Ureter (tissue), 1 donor: ENCODE results near the gene RND2. TPM values are rescaled to one million over a fixed set of nuclear protein-coding genes. Genes with fewer than 3 reads are reported as not detected.
A peak's percentile ranks its signal among the peaks of the same experiment; 100 is the strongest.

ENCODE experiments used
- DNase-seq: peaks from one replicate; pipeline ENCODE4 v3.0.0-alpha.2; 2020; ENCODE audit warnings: low spot score
- total RNA-seq: library from RNA; stranded (reverse); gene quantifications from one replicate; pipeline ENCODE4 v1.2.4, GENCODE V29; 2023
- donor health status: DM: yes; HTN: yes; CAD: no.

Gene RND2
- total RNA-seq, 1 donor from 2014 or later = 3.0 TPM

GRCh38 chr17:43006639-43007551, 18.1 kb upstream of the RND2 start, which contains the start of gene IFI35:
Gene IFI35, plus strand, starts transcription at chr17:43006784. Its CDS starts 164 bp downstream, at chr17:43006948.
- peak; percentile 90 for DNase-seq

DNA sequence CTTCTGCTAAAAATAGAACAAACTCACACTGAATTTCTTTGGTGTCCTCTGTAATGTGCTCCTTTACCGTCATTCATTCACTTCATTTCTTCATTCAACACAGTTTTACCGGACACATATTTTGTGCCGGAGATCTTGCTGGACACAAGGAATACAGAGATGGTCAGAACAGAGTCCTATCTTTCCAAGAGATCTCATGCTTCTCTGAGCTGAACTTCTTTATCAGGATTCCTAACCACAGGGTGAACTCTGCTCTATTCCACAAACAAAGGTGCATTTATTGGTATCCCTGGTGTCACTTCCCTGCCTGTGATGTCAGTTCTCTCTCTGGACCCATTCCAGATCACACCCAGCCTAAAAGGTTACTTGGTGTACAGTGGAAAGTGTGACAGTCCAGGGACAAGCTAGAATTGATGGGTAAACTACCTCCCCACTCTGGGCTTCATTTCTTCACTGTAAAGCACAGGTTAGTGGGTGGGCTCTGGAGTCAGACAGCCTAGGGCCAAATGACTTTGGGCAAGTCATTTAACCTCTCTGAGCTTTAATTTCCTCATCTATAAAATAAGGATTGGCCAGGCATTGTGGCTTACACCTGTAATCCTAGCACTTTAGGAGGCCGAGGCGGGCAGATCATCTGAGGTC, 14.2 kb upstream of the RND2 start:
- DNase-seq = no peak

DNA sequence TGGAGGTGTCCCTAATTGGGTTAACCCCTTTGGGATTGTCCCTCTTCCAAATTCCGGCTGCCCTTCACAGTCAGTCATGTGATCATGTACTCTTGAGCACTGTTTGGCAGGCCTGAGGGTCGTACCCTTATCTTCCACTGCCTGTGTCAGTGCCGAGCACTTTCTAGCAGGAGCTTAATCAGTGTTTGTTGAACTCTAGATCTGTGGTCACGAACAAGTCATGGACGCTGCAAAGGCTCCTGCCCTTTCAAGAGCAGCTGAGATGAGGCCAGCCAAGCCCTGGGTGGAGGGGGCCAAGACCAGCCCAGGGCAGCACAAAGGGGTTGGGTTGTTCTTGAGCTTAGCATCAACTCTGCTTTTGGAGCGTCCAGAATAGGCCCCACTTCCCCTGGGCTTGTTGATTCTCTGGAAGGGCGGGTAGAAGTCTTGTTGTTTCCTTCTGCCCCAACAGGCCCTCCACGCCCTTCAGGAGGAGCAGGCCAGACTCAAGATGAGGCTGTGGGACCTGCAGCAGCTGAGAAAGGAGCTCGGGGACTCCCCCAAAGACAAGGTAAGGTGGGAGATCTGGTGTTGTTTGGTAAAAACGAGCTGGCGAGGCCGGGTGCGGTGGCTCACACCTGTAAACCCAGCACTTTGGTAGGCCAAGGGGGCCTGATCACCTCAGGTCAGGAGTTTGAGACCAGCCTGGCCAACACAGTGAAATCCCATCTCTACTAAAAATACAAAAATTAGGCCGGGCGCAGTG, 13.1 kb upstream of the RND2 start:
- no peak for DNase-seq

DNA sequence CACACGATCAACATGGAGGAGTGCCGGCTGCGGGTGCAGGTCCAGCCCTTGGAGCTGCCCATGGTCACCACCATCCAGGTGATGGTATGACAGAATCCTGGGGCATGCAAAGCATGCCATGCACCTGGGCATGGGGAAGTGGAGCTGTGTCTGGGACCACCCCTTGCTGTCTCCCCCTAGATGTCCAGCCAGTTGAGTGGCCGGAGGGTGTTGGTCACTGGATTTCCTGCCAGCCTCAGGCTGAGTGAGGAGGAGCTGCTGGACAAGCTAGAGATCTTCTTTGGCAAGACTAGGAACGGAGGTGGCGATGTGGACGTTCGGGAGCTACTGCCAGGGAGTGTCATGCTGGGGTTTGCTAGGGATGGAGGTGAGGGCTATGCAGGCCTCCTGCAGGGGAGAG, 11.7 kb upstream of the RND2 start:
- DNase-seq = no peak

DNA sequence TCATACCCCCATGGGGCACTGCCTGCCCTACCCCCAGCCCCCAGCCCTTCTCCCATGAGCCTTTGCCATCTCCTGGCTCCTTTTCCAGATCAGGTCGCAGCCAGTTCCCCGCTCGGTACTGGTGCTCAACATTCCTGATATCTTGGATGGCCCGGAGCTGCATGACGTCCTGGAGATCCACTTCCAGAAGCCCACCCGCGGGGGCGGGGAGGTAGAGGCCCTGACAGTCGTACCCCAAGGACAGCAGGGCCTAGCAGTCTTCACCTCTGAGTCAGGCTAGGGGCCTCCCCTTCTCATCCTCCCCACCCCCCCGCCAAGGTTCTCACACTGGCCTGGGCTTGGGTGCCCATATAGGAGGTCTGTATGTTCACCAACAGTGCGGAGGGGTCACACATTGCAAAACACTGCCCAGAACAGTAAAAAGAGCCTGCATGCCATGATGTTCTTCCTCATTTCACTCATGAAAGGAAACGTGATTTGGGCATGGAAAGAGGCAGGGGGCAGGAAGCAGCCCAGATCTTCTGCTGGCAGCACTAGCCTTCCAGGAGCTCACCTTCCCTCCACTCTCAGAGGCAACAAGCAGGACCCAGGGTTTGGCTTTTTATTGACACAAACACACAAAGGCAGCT, 10.9 kb upstream of the RND2 start:
- no peak for DNase-seq

DNA sequence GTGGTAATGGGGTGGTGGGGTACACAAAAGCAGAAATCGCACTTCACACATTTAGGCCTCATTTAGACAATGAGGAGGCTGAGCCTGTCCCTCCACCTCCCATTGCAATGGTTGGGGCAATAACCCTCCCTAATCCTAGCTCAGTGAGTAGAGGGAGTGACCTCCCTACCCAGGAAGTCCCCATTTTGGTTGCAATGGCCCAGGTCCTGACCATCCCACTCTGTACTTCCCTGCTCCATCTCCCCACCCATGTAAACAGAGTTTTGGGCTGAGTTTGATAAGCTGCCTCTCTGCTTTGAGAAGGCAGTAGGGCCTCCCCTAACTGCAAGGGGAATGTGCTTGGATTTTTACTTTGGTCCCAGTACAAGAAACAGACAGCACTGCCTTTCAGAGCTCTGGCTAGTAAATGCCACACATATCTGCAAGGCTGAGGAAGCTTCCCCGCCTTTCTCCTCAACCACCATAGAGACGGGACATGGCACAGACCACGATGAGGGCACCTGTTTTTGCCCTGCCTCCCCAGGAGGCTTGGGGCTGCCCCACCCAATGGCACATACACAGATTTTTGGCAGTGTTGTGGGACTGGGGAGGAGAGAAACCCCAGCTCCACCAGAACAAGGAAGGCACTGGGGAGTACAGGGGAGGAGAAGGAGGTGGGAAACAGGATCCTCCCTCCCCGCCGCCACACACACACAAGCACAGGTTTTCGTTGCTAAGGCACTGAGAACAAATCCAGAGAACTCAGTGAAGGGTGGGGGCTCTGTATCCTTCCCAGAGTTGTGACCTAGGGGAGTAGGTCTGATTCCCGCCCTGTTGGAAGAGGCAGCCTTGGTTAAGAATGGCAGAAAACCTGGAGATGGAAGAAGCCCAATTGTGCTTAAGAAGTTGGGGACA, 10.1 kb upstream of the RND2 start:
- DNase-seq = no peak

GRCh38 chr17:43015579-43015978, 9.5 kb upstream of the RND2 start:
- DNase-seq = no peak

DNA sequence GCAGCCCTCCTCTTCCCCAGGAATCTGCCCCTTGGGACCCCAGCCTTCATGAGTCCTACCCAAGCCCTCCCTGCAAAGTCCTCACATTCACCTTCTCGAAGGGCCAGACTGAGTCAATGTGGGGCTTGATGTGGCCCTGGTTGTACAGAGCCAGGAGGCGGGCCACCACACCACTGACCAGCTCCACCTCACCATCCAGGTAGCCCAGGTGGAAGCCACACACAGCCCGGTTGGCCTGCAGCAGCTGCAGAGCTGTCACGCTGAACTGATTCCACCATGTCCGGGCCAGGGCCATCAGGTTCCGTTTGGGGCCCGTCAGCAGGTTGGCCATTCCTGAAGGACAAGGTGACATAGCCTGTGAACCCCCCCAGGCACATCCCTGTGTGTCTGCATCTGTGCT, 8.8 kb upstream of the RND2 start:
- DNase-seq = no peak

DNA sequence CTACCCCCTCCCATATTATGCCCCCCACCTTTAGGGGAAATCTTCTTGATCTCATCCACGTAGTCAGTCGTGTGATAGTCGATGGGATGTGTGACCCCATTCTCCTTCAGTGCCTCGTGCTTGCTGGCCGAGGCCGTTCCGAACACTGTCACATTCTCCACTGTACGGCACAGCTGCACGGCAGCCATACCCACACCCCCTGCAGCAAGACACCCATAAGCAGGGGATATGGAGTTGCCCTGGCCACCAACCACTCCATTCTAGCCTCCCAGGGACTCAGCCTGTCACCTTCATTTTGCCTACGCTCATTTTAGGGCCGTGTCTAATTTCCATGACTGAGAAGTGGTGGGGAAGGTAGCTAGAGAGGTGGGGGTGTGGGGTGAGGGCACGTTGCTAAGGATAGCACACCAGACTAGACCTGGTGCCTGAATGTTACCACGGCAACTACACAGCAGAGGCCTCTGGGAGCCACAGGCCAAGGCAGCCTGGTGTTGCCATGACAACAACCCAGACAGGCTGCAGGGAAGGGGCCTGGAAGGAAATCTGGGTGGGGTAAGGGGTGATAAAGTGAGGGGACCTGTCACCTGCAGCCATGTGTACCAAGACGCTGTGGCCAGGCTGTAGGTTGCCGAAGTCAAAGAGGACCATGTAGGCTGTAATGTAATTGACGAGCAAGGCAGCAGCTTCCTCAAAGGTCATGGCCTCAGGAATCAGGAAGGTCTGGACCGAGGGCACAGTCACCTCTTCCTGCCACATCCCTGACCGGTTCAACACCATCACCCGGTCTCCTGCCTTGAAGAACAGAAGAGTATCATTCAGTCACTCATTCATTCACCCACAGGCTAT, 6.8 kb upstream of the RND2 start:
- DNase-seq = no peak

DNA sequence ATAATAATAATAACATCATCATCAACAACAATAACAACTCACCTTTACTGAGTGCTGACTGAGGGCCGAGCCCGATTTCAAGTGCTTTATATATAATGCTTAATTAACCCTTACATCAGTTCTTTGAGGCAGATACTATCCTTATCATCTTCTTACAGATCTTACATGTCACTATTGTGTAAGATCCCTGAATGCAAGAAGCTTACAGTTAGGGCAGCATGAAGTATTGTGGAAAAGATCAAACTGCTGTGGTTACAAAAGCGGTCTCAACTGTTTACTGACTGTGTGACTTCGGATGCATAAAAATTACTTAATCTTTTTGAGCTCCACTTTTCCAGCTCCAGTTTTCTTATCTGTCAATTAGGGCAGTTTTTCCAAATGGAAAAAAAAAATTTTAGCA, 6.1 kb upstream of the RND2 start:
- DNase-seq = no peak

DNA sequence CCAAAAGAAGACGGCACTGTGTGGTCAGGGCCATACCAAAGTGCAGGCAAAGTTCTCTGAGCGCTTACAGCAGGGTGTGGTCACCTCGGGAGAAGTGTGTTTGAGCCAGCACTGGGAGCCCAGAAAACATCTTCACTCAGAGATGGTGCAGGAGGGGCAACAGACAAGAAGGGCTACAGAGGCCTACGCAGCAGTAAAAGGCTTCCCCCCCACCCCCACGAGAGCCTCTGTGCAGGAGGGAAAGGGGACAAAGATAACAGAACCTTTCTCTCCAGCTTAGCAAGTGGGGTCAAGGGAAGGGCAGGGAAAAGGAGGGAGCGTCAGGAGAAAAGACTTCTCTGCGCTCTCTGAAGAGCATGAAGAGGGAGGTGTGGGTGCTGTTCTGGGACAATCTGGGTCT, 5.6 kb upstream of the RND2 start:
- no peak for DNase-seq

- DNase-seq = no peak
Observed at GRCh38 chr17:43020030-43020621, 4.9 kb upstream of the RND2 start.

- peak; percentile 81 for DNase-seq
Observed at GRCh38 chr17:43020789-43021740, 4.0 kb upstream of the RND2 start.

DNA sequence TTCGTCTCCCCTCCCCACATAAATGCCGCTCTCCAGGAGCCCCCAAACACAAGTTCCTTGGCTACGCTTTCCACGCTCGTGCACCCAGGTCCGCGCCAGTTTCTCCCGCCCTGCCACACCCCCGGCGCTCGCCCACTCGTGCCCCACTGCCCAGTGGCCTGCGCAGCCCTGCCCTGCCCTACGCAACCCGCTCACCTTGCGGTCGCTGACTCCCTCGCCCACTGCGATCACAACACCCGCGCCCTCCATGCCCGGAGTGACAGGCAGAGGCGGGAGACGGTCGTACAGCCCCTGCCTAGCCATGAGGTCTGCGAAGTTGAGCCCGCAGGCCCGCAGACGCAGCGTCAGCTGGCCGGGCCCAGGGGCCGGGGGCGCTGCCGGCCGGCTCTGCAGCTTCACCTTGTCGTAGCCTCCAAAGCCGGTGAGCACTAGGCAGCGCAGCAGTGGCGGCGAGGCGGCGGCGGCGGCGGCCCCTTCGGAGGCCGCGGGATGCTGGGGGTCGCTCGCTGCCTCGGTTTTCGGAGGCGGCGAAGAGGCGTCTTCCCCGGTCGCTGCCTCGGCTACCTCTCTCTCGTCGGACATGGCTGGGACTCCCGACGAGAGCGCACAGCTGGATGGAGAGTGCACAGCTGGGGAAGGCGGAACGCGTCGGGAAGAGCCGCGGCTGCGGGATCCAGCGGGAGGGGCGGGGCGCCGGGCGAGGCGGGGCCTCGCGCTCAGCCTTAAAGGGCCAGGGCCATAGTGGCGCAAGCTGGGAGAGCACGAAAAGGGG, 3.1 kb upstream of the RND2 start, which contains the start of gene VAT1:
TSS of gene VAT1 (minus strand) at position 645 of the 772 bp plus-strand sequence. CDS start at position 582, 63 bp downstream.
- DNase-seq = peak; percentile 84

DNA sequence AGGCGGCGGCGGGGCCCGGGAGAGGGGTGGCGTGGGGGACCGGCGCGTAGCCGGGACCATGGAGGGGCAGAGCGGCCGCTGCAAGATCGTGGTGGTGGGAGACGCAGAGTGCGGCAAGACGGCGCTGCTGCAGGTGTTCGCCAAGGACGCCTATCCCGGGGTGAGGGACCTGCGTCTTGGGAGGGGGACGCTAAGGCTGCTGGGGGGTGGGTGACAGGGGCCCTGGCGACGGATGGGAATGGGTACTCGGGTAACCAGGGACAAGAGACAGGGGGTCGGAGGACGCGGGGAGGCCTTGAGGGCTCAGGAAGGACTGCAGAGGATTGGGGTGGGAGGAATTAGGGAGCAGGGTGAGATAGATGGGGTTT, 243 bp downstream of the RND2 start:
- no peak for DNase-seq

DNA sequence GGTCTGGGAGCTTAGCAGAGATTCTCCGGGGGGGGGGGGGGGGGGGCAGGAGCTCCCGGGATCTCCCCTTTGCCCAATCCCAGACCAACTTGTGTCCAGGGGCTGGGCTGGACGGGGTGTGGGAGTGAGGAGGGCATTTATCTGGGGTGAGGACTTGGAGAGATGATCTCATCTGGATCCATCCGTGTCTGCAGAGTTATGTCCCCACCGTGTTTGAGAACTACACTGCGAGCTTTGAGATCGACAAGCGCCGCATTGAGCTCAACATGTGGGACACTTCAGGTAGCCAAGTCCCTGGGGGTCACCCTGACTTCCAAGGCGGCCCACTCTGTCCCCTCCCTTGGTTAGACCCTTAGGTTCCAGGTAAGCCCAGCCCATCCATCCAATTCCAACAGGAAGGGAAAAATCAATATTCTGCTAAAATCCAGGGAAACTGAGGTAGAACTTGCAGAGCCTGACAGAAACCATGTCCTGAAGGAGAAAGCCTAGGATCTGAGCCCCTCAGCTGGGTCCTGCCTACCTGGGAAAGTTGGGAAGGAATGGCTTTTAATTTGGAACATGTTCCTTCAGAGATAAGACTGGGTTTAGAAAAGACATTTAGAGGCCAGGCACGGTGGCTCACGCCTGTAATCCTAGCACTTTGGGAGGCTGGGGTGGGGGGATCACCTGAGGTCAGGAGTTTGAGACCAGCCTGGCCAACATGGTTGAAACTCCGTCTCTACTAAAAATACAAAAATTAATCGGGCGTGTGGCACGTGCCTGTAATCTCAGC, 921 bp downstream of the RND2 start:
- no peak for DNase-seq

DNA sequence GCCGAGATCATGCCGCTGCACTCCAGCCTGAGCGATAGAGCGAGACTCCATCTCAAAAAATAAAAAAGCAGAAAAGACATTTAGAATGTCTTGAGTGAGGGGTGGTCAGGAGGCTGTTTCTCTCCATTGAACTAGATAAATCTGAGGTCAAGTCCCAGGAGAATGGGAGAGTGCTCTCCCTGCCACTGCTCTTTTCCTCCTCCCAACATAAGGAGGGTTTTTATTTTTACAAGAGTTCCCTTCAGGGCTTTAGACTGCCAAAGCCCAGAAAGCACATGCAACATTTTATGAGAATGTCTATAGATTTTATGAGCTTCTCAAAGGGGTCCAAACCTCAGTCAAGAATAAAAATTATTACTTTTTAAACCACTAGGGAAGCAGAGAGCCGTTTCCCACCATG, 1.6 kb downstream of the RND2 start:
- DNase-seq = no peak
